Measurements from ENCODE around the gene RNF44.

Gene RNF44

DNA sequence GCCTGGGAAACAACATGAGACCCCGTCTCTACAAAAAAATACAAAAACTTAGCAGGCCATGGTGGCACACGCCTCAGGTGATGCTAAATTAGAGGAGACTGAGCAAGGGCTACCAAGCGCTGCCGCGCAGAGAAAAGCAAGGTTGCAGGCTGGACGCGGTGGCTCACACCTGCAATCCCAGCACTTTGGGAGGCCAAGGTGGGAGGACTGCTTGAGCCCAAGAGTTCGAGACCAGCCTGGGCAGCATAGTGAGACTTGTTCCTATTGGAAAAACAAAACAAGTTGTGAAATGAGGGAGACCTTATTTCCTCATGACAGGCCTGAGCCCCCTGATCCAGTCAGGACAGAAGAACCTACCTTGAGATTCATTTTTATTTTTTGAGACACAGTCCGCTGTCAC lies 11.5 kb downstream of the RNF44 start:
- in situ Hi-C loops (cut with HindIII; ENCODE audit: low sequenced_read_pairs) = no loop called here

DNA sequence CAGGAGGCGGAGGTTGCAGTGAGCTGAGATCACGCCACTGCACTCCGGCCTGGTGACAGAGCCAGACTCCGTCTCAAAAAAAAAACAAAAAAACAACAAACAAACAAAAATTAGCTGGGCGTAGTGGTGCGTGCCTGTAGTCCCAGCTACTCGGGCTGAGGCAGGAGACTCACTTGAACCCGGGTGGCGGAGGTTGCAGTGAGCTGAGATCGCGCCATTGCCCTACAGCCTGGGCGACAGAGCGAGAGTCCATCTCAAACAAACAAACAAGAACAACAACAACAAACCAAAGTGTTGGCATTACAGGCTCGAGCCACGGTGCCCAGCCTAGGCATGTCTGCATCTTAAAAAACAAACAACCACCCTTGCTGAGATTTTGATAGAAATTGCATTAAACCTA lies 12.2 kb downstream of the RNF44 start:
- in situ Hi-C loops (cut with HindIII; ENCODE audit: low sequenced_read_pairs) = no loop called here

GRCh38 chr5:176524138-176524537 lies 13.1 kb downstream of the RNF44 start:
- in situ Hi-C loops (cut with HindIII; ENCODE audit: low sequenced_read_pairs) = no loop called here

DNA sequence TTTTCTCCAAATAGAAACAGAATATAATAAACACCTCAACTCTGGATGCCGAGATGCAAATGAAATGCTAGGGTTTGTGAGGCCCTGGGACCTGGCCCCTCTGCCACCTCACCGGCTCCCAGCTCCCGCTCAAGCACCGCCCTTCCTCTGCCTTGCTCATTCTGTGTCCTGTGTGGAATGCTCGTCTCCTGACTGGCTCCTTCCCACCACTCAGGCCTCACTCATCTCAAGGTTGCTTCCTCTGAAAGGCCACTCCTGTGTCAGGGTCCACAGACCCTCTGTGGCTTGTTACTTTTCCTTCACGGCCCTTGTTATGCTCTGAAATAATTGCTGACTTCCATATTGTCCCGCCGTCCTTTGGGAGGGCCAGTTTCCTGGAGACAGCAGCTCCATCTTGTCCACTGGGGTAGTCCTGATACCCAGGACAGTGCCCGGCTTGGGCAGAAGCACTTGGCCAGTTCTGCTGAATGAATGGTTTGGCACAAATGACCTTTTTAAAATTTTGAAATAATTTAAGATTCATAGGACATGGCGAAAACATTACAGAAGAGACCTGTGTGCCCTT lies 15.4 kb downstream of the RNF44 start:
- in situ Hi-C loops (cut with HindIII; ENCODE audit: low sequenced_read_pairs) = no loop called here

DNA sequence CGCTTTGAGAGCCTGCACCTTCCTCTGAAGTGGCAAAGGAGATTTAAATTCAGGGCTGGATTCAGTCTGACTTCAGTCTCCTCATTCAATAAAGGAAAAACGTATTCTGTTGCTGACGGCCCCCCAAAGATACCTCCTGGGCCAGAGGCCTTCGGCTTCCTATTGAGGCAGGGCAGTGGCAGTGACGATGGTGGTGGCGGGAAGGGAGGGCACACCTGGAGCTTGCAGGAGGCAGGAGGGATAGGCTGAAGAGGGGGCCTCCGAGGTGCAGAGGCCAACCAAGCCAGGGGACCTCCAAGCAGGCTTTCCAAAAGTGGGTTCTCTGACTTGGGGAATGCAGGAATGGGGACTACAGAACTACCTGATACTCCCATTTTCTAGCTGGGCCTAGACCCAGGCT lies 15.9 kb downstream of the RNF44 start:
- in situ Hi-C loops (cut with HindIII; ENCODE audit: low sequenced_read_pairs) = no loop called here

GRCh38 chr5:176519810-176520720 lies 17.1 kb downstream of the RNF44 start:
- in situ Hi-C loops (cut with HindIII; ENCODE audit: low sequenced_read_pairs) = no loop called here

GRCh38 chr5:176517053-176517661 lies 20.0 kb downstream of the RNF44 start:
- in situ Hi-C loops (cut with HindIII; ENCODE audit: low sequenced_read_pairs) = no loop called here

- in situ Hi-C loops (cut with HindIII; ENCODE audit: low sequenced_read_pairs) = no loop called here
Measured at GRCh38 chr5:176515396-176515795, 21.8 kb downstream of the RNF44 start.

DNA sequence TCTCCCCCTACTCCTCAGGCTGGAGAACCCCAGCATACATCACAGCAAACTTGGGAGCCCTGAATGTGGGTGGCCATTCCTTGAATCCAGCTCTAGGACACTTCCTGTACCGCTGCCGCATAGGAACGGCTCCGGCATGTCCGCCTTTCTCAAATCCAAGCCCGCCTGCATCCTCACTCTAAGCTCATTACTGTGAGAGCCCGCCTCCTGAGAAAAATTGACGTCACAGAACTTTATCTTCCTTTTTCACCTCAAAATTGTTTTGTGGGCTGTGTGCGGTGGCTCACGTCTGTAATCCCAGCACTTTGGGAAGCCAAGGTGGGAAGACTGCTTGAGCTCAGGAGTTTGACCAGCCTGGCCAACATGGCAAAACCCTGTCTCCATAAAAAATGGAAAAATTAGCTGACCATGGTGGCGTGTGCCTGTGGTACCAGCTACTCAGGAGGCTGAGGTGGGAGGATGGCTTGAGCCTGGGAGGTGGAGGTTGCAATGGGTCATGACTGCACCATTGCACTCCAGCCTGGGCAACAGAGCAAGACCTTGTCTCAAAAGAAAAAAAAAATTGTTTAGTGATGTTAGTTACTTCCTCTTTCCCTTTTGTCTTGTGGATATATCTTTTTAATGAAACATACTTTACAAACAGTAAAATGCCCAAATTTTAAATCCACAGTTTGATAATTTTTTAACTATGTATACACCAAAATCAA lies 22.8 kb downstream of the RNF44 start:
- in situ Hi-C loops (cut with HindIII; ENCODE audit: low sequenced_read_pairs) = no loop called here

DNA sequence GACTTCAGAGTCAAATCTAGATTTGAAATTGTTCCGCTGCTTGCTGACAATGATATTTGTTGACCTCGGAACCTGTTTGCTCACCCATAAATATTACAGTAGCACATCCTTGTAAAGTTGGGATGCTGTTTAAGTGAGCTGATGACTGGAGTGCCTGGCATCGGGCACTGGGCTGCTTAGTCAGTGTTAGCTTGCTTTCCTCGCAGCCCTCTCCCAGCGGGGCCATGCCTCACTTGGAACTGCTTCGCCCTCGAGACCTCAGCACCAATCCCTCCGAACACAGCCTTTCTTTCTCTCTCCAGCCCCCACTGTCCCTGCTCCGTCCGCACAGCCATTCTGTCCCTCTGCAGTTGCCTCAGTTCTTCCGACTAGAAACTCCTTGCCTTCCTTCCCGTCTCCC lies 23.4 kb downstream of the RNF44 start:
- in situ Hi-C loops (cut with HindIII; ENCODE audit: low sequenced_read_pairs) = no loop called here

DNA sequence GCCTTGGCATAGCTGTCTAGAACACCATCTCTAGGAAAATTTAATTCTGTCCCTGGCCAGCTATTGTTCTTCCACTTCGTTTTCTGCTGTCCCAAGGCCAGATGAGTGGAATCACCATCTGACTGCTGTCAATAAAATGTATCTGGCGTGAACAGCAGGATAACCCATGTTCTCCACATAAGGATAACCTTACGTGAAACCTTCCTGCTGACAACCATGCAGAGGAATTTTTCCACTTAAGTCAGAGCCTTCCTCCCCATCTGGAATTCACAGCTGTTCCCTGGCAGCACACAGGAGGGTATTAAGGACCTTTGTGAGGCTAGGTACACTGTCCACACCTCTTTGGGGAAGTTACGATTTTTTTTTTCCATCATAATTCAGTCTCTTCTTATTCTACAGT lies 28.6 kb downstream of the RNF44 start:
- in situ Hi-C loops (cut with HindIII; ENCODE audit: low sequenced_read_pairs) = no loop called here

GRCh38 chr5:176507911-176508310 lies 29.3 kb downstream of the RNF44 start:
- in situ Hi-C loops (cut with HindIII; ENCODE audit: low sequenced_read_pairs) = no loop called here

DNA sequence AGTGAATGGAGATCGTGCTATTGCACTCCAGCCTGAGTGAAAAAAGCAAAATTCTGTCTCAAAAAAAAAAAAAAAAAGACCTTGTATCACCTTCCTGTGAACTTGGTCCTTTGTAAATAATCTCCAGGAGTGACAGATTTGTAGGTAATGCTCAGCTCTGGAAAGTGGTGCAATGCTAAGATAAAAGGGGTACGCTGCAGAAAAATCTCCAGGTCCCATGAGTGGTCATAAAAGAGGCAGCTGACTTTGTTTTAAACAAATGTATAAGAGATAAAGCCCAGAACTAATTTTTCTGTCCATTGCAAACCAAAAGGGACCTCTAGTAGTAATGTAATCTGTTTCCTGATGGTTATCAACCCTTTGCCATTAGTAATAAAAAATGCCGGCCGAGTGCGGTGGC lies 33.7 kb downstream of the RNF44 start:
- in situ Hi-C loops (cut with HindIII; ENCODE audit: low sequenced_read_pairs) = no loop called here

DNA sequence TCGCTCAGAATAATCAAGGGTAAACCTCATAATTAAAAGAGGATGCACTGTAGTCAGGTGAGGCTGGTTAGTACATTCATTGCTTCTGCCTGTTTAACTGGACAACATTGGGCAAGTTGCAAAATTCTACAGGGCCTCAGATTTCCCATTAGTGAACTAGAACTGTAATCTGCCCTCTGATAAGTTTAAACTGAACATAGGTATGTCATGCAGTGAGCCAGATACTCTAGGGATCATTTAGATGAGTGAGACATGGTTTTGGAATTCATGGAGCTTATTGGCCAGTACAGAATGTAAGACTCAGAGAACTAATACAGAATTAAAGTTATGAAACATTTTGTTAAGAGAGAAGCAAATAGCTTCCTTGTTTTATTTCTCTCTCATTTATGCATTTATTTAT lies 35.9 kb downstream of the RNF44 start:
- in situ Hi-C loops (cut with HindIII; ENCODE audit: low sequenced_read_pairs) = no loop called here

DNA sequence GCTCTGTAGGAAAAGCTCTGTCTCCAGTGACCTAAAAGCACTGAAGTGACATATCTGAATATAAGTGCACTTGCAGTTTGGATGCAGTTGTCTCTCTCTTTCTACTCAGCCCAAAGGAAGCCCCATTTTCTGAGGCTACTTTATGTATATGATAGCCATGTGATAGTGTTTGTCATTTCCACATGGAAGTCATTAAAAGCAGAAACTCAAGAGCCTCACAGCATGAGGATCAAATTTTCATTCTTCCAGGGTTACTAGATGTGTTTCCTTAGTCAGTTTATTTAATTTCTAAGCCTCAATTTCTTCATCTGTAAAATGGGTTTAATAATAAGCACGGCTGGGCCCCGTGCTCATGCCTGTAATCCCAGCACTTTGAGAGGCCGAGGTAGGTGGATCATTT lies 36.7 kb downstream of the RNF44 start:
- in situ Hi-C loops (cut with HindIII; ENCODE audit: low sequenced_read_pairs) = no loop called here

DNA sequence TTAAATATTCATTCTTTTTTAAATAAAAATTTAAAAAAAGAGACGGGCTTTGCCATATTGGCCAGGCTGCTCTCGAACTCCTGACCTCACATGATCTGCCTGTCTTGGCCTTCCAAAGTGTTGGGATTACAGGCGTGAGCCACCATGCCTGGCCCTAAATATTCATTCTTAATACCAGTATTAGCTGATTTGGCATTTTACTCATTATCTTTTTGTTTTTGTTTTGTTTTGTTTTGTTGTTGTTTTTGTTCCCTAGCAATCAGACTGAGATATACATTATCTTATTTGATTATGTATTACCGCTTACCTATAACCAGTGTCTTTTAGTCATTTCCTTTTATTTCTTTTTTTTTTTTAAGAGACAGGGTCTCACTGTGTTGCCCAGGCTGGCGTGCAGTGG lies 37.9 kb downstream of the RNF44 start:
- in situ Hi-C loops (cut with HindIII; ENCODE audit: low sequenced_read_pairs) = loop anchor here (5.0 kb wide), 1 partner anchor 77 kb away; no protein-coding TSS in a partner anchor

DNA sequence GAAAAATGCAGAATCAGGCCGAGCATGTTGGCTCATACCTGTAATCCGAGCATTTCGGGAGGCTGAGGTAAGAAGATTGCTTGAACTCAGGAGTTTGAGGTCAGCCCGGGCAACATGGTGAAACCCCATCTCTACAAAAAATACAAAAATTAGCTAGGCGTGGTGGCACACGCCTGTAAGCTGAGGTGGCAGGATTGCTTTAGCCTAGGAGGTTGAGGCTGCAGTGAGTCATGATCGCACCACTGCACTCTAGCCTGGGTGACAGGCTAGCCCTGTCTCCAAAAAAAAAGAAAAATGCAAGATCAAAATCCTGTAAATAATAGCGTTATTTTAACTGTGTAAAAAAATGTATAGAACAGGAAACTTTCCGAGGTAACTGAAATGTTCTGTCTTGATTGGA lies 39.4 kb downstream of the RNF44 start:
- in situ Hi-C loops (cut with HindIII; ENCODE audit: low sequenced_read_pairs) = loop anchor here (5.0 kb wide), 1 partner anchor 76 kb away; no protein-coding TSS in a partner anchor

DNA sequence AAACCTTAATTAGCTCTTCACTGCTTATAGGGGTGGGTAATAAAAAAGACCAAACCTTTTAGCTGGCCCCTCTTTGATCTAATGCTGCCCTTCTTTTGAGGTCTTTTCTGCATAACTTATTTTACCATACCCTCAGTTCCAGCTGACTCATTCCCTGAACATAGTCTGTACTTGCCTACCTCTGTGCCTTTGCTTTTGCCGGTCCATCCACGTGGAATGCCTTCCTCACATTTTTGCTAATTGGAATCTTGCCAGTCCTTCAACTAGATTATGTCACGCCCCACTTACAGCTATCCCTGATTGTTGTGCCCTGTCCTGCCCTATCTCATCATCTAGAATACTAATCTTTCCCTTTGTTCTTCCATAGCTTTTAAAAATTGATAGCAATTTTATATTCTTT lies 44.8 kb downstream of the RNF44 start:
- in situ Hi-C loops (cut with HindIII; ENCODE audit: low sequenced_read_pairs) = no loop called here

GRCh38 chr5:176491901-176492300 lies 45.3 kb downstream of the RNF44 start:
- in situ Hi-C loops (cut with HindIII; ENCODE audit: low sequenced_read_pairs) = no loop called here

- in situ Hi-C loops (cut with HindIII; ENCODE audit: low sequenced_read_pairs) = no loop called here
Measured at GRCh38 chr5:176491101-176491502, 46.1 kb downstream of the RNF44 start.

GRCh38 chr5:176490301-176490700 lies 46.9 kb downstream of the RNF44 start:
- in situ Hi-C loops (cut with HindIII; ENCODE audit: low sequenced_read_pairs) = no loop called here
